Measurements from ENCODE around the gene LRRTM2.
"Not testable (repeated sequence)": the region's sequence is repeated elsewhere in the genome, so short reads cannot be mapped to it uniquely, and the experiment has no call there.

Gene LRRTM2

GRCh38 chr5:138874771-138875551, at the start of gene LRRTM2:
TSS of gene LRRTM2 (minus strand) at chr5:138875335. CDS start at chr5:138874911, 424 bp downstream.
- peak; percentile 58 for DNase-seq (ENCODE audit: low spot score)

- DNase-seq (ENCODE audit: low spot score), result no peak
Measured at GRCh38 chr5:138922494-138922893, 47.4 kb upstream of the LRRTM2 start.

- DNase-seq (ENCODE audit: low spot score), result not testable (repeated sequence)
Measured at GRCh38 chr5:138921362-138921761, 46.2 kb upstream of the LRRTM2 start.

- DNase-seq (ENCODE audit: low spot score), result no peak
Measured at GRCh38 chr5:138920181-138920580, 45.0 kb upstream of the LRRTM2 start.

GRCh38 chr5:138918686-138919085, 43.6 kb upstream of the LRRTM2 start:
- no peak for DNase-seq (ENCODE audit: low spot score)

GRCh38 chr5:138914338-138914737, 39.2 kb upstream of the LRRTM2 start:
- DNase-seq (ENCODE audit: low spot score), result no peak

GRCh38 chr5:138913773-138914172, 38.6 kb upstream of the LRRTM2 start:
- no peak for DNase-seq (ENCODE audit: low spot score)

GRCh38 chr5:138912093-138912492, 37.0 kb upstream of the LRRTM2 start:
- no peak for DNase-seq (ENCODE audit: low spot score)

- DNase-seq (ENCODE audit: low spot score), result peak; percentile 37
Measured at GRCh38 chr5:138911441-138911840, 36.3 kb upstream of the LRRTM2 start.

GRCh38 chr5:138910546-138911185, 35.5 kb upstream of the LRRTM2 start:
- DNase-seq (ENCODE audit: low spot score), result no peak

GRCh38 chr5:138909734-138910133, 34.6 kb upstream of the LRRTM2 start:
- no peak for DNase-seq (ENCODE audit: low spot score)

- DNase-seq (ENCODE audit: low spot score), result peak; percentile 45
Measured at GRCh38 chr5:138905541-138905940, 30.4 kb upstream of the LRRTM2 start.

- DNase-seq (ENCODE audit: low spot score), result peak; percentile 24
Measured at GRCh38 chr5:138903130-138903775, 28.1 kb upstream of the LRRTM2 start.

GRCh38 chr5:138901716-138902115, 26.6 kb upstream of the LRRTM2 start:
- no peak for DNase-seq (ENCODE audit: low spot score)

GRCh38 chr5:138900281-138900965, 25.3 kb upstream of the LRRTM2 start:
- DNase-seq (ENCODE audit: low spot score), result no peak

GRCh38 chr5:138898742-138899141, 23.6 kb upstream of the LRRTM2 start:
- DNase-seq (ENCODE audit: low spot score), result no peak

- no peak for DNase-seq (ENCODE audit: low spot score)
Measured at GRCh38 chr5:138898299-138898698, 23.2 kb upstream of the LRRTM2 start.

- DNase-seq (ENCODE audit: low spot score), result no peak
Measured at GRCh38 chr5:138895918-138896317, 20.8 kb upstream of the LRRTM2 start.

GRCh38 chr5:138890644-138891043, 15.5 kb upstream of the LRRTM2 start:
- no peak for DNase-seq (ENCODE audit: low spot score)

- DNase-seq (ENCODE audit: low spot score), result no peak
Measured at GRCh38 chr5:138889994-138890393, 14.9 kb upstream of the LRRTM2 start.

GRCh38 chr5:138884554-138884953, 9.4 kb upstream of the LRRTM2 start:
- DNase-seq (ENCODE audit: low spot score), result no peak

- DNase-seq (ENCODE audit: low spot score), result no peak
Measured at GRCh38 chr5:138884094-138884493, 9.0 kb upstream of the LRRTM2 start.

Data from AG20443 (cell line).